IPS DF 4.7 (cell line): ENCODE results near the gene KLHL29.

Source experiments
- DNase-seq: peaks from one replicate; pipeline ENCODE4 v3.0.0-alpha.2; 2013; ENCODE audit warnings: low spot score; ENCODE audit errors: extremely low read depth

Gene KLHL29

GRCh38 chr2:23447405-23447804 lies 62.4 kb downstream of the KLHL29 start:
- DNase-seq, result no peak

GRCh38 chr2:23448906-23449305 lies 63.9 kb downstream of the KLHL29 start:
- DNase-seq, result no peak

GRCh38 chr2:23449413-23449812 lies 64.4 kb downstream of the KLHL29 start:
- no peak for DNase-seq

GRCh38 chr2:23449831-23450331 lies 64.9 kb downstream of the KLHL29 start:
- no peak for DNase-seq

GRCh38 chr2:23452372-23452771 lies 67.4 kb downstream of the KLHL29 start:
- no peak for DNase-seq

GRCh38 chr2:23452853-23453420 lies 68.0 kb downstream of the KLHL29 start:
- no peak for DNase-seq

- no peak for DNase-seq
Observed at GRCh38 chr2:23453432-23453831, 68.5 kb downstream of the KLHL29 start.

GRCh38 chr2:23453836-23454460 lies 69.0 kb downstream of the KLHL29 start:
- DNase-seq, result no peak

GRCh38 chr2:23454501-23455120 lies 69.6 kb downstream of the KLHL29 start:
- DNase-seq, result no peak

GRCh38 chr2:23456396-23456795 lies 71.4 kb downstream of the KLHL29 start:
- DNase-seq, result no peak

- no peak for DNase-seq
Observed at GRCh38 chr2:23456881-23457760, 72.1 kb downstream of the KLHL29 start.

- no peak for DNase-seq
Observed at GRCh38 chr2:23457990-23458682, 73.2 kb downstream of the KLHL29 start.

GRCh38 chr2:23459032-23459431 lies 74.1 kb downstream of the KLHL29 start:
- no peak for DNase-seq

GRCh38 chr2:23460228-23460627 lies 75.2 kb downstream of the KLHL29 start:
- no peak for DNase-seq

- no peak for DNase-seq
Observed at GRCh38 chr2:23460993-23461392, 76.0 kb downstream of the KLHL29 start.

- DNase-seq, result no peak
Observed at GRCh38 chr2:23464156-23464555, 79.2 kb downstream of the KLHL29 start.

GRCh38 chr2:23464905-23465537 lies 80.0 kb downstream of the KLHL29 start:
- DNase-seq, result no peak

GRCh38 chr2:23465936-23466335 lies 81.0 kb downstream of the KLHL29 start:
- DNase-seq, result no peak

- no peak for DNase-seq
Observed at GRCh38 chr2:23467618-23468017, 82.6 kb downstream of the KLHL29 start.

- DNase-seq, result no peak
Observed at GRCh38 chr2:23468474-23469141, 83.6 kb downstream of the KLHL29 start.
